Colonic mucosa (tissue), 4 donors: ENCODE measurements around the gene SOX8. TPM values are rescaled to one million over a fixed set of nuclear protein-coding genes. Genes with fewer than 3 reads are reported as not detected.

Experiments
- DNase-seq: peaks from one replicate; pipeline ENCODE4 v3.0.0-alpha.2; 2020
- H3K27ac ChIP-seq: fragments of 200-600 bp; one replicate; pipeline ENCODE4 v1.8.0; 2021
- H3K27me3 ChIP-seq: fragments of 200-600 bp; one replicate; pipeline ENCODE4 v1.8.0; 2021
- H3K36me3 ChIP-seq: fragments of 200-600 bp; one replicate; pipeline ENCODE4 v1.8.0; 2021
- H3K4me1 ChIP-seq: fragments of 200-600 bp; one replicate; pipeline ENCODE4 v1.8.0; 2021; ENCODE audit warnings: mild to moderate bottlenecking
- H3K4me3 ChIP-seq: fragments of 200-600 bp; one replicate; pipeline ENCODE4 v1.8.0; 2021
- H3K9ac ChIP-seq, 2 donors: one replicate each; pipeline ENCODE4 v1.7.0; 2013; ENCODE audit warnings: control low read depth in 2 of 2, low read depth in 2 of 2, low read length in 2 of 2
- H3K9me3 ChIP-seq: fragments of 200-600 bp; one replicate; pipeline ENCODE4 v1.8.0; 2021
- intact Hi-C: fragments of 100-400 bp; cut with DNase I; formaldehyde crosslinking; loops from one replicate; pipeline ENCODE4 v1.14.1; 2022
- total RNA-seq, 2 donors: library from RNA; stranded (reverse); fragmentation: NEBNext Ultra II Directional in 1 of 2; extraction: Animal tissue kit (Norgen Biotek cat#: 25700) in 1 of 2; gene quantifications; one replicate each; pipeline ENCODE4 v1.2.1, GENCODE V29; 2021
- TF ChIP-seq, protein P1 (sequence below): fragments of 200-600 bp; IDR thresholded peaks from one replicate; pipeline ENCODE4 v1.8.0; 2022; ENCODE audit warnings: antibody characterized with exemption, mild to moderate bottlenecking
- donor health status: healthy.
- donor health status: DM: no; HTN: no; CAD: no.
- donor health status: DM: no; HTN: no; CAD: no.

Gene SOX8
- total RNA-seq, 2 donors from 2014 or later, result 0.20 to 0.61 TPM

- intact Hi-C loops, result no loop called here
- Histone ChIP-seq H3K27me3 (no peaks in the 10 kb centered on the region), H3K9me3 (no peaks in the 10 kb centered on the region), H3K27ac (no peak overlapping the region), H3K4me1 (no peaks in the 10 kb centered on the region), H3K4me3 (no peak overlapping the region), H3K9ac (no peak overlapping the region), H3K36me3 (no peaks in the 10 kb centered on the region)
- TF ChIP-seq, protein P1, sequence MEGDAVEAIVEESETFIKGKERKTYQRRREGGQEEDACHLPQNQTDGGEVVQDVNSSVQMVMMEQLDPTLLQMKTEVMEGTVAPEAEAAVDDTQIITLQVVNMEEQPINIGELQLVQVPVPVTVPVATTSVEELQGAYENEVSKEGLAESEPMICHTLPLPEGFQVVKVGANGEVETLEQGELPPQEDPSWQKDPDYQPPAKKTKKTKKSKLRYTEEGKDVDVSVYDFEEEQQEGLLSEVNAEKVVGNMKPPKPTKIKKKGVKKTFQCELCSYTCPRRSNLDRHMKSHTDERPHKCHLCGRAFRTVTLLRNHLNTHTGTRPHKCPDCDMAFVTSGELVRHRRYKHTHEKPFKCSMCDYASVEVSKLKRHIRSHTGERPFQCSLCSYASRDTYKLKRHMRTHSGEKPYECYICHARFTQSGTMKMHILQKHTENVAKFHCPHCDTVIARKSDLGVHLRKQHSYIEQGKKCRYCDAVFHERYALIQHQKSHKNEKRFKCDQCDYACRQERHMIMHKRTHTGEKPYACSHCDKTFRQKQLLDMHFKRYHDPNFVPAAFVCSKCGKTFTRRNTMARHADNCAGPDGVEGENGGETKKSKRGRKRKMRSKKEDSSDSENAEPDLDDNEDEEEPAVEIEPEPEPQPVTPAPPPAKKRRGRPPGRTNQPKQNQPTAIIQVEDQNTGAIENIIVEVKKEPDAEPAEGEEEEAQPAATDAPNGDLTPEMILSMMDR, result no peak
- no peak for DNase-seq
These were observed 9.1 kb upstream of the SOX8 start for GRCh38 chr16:972316-973002.

DNA sequence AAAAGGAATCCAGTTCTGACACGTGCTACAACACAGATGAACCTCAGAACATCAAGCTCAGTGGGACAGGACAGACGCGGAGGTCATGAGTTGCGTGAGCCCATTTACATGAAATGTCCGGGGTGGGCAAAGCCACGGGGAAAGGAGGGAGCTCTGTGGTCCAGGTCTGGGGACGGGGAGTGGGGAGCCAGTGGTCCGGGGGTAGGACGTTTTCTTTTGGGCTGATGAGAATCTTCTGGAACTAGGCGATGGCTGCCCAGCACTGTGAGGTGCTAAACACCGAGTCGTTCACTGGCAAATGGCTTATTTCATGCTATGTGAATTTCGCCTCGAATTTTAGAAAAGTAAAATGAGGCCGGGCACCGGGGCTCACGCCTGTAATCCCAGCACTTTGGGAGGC is 8.2 kb upstream of the SOX8 start:
- Histone ChIP-seq H3K36me3 (no peaks in the 10 kb centered on the region), H3K9ac (no peak overlapping the region), H3K4me3 (no peak overlapping the region), H3K9me3 (no peaks in the 10 kb centered on the region), H3K27me3 (peaks cover under 1% of the 10 kb centered on the region), H3K4me1 (no peaks in the 10 kb centered on the region), H3K27ac (no peak overlapping the region)
- intact Hi-C loops, result no loop called here
- TF ChIP-seq, protein P1, result no peak
- no peak for DNase-seq

DNA sequence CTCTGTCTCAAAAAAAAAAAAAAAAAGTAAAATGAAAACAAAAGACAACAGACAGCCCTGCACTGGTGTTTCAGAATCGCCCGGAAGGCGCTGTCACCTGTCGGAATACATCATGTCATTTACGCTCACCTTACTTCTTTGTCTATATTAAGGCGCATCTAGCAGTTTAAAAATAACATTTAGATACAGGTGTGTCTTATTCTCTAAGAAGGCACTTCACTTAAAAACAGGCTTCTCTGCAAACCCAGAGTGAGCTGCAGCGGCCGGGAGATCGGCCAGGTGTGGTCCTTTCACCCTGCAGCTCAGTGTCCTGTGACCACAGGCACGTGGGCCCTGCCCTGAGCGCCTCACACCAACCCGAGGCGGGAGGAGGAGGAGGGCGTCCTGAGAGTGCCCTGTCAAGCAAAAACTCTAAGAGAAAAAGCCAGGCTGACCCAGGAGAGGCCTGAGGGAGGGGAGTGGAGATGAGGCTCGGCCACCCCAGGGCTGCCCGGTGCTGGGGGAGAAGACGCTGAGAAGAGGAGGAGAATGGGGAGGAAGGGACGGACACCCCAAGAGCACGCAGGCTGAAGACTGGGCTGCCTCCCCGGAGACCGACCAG is 7.5 kb upstream of the SOX8 start:
- intact Hi-C loops, result no loop called here
- H3K27me3 ChIP-seq, result peaks cover 4% of the 10 kb centered on the region
- H3K9ac ChIP-seq, result no peak overlapping the region
- no peaks in the 10 kb centered on the region for H3K9me3 ChIP-seq
- DNase-seq, result no peak
- no peak overlapping the region for H3K27ac ChIP-seq
- no peak overlapping the region for H3K4me3 ChIP-seq
- no peaks in the 10 kb centered on the region for H3K4me1 ChIP-seq
- no peaks in the 10 kb centered on the region for H3K36me3 ChIP-seq
- TF ChIP-seq, protein P1, result no peak

DNA sequence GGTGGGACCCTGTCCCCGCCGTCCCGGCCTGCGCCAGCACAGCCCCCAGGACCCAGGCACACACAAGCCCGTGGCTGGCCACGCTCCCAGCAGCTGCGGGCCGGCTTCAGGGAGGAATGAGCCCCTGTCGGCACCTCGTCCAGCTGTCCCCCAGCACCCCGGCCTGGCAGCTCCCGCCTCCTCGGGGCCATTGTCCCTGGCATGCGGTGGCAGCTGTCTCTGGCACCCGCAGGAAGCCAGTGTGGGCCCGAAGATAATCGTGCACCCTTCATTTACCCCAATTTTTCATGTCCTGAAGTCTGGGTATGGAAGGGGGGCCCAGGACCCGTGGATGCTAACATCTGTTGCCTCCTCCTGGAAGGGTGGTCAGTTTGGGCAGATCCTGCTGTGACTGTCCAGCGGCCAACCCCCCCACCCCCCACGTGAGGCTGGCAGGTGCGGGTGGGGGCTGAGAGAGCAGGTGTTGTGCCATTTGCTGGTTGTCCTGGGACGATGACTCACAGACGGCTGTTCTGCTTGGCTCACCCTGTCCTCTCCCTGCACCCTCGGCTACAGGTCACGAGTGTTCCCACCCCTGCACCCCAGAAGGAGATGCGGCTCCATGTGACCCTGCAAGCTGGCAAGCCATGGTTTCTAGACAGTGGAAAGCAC is 6.8 kb upstream of the SOX8 start:
- no peak overlapping the region for H3K4me3 ChIP-seq
- no peaks in the 10 kb centered on the region for H3K36me3 ChIP-seq
- peaks cover 4% of the 10 kb centered on the region for H3K27me3 ChIP-seq
- intact Hi-C loops, result no loop called here
- no peak overlapping the region for H3K27ac ChIP-seq
- no peaks in the 10 kb centered on the region for H3K9me3 ChIP-seq
- H3K4me1 ChIP-seq, result no peaks in the 10 kb centered on the region
- no peak overlapping the region for H3K9ac ChIP-seq
- TF ChIP-seq, protein P1, result no peak
- no peak for DNase-seq

DNA sequence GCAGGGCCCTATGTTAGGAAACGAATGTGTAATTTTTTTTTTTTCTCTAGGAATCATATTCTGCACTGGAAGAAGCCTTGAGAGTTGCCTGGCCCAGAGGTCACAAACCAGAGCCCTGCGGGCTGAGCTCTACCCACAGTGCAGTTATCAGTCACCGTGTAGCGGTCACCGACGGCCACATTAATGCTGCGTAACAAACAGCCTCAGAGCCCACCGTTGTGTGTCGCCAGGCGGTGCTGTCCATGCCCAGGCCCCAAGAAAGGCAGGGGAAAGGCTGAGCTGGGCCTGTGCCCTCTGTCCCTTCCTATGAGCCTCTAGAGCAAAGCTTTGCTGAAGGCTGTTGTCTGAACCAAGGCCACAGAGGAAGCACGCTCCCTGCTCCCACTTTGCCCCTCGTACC is 6.3 kb upstream of the SOX8 start:
- Histone ChIP-seq H3K36me3 (no peaks in the 10 kb centered on the region), H3K27me3 (peaks cover 7% of the 10 kb centered on the region), H3K9ac (no peak overlapping the region), H3K27ac (no peak overlapping the region), H3K9me3 (no peaks in the 10 kb centered on the region), H3K4me1 (no peaks in the 10 kb centered on the region), H3K4me3 (no peak overlapping the region)
- TF ChIP-seq, protein P1, result no peak
- no peak for DNase-seq
- intact Hi-C loops, result no loop called here
